Measurements from ENCODE around the gene GFRA1.

DNA sequence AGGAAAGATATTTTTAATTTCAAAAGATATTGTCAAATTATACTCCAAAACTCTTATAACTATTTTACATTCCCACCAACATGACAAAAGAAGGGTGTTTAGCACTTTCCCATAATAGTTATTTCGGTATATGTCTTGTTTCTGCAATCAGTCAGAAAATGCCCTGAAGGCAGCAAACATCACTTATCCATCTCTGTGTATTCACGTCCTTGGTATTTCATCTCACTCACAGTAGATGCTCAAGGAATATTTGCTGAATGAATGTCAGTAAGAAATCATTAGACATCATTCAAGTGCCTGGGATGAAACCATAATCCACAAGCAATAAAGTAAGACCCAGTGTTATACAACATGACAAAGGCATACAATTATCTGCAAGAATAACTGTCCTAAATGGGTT, 112.7 kb downstream of the GFRA1 start:
- no peak for TF ChIP-seq POLR2AphosphoS5 (IDR thresholded peaks at IDR 0.05)
- TF ChIP-seq, protein P1, sequence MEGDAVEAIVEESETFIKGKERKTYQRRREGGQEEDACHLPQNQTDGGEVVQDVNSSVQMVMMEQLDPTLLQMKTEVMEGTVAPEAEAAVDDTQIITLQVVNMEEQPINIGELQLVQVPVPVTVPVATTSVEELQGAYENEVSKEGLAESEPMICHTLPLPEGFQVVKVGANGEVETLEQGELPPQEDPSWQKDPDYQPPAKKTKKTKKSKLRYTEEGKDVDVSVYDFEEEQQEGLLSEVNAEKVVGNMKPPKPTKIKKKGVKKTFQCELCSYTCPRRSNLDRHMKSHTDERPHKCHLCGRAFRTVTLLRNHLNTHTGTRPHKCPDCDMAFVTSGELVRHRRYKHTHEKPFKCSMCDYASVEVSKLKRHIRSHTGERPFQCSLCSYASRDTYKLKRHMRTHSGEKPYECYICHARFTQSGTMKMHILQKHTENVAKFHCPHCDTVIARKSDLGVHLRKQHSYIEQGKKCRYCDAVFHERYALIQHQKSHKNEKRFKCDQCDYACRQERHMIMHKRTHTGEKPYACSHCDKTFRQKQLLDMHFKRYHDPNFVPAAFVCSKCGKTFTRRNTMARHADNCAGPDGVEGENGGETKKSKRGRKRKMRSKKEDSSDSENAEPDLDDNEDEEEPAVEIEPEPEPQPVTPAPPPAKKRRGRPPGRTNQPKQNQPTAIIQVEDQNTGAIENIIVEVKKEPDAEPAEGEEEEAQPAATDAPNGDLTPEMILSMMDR (IDR thresholded peaks at IDR 0.05): no peak
- TF ChIP-seq EP300 (IDR thresholded peaks at IDR 0.05): no peak
- TF ChIP-seq POLR2A (IDR thresholded peaks at IDR 0.05): no peak
